Gastrocnemius medialis (tissue), 4 donors: Measurements from ENCODE around the gene PDCD1.

ENCODE experiments used
- CTCF ChIP-seq, 5 experiments: fragments of 450-650 bp in 3 of 5; fragments of 200-600 bp in 2 of 5; sonication (generic) in 2 of 5; IDR thresholded peaks in 4 of 5; conservative IDR thresholded peaks in 1 of 5; 1 replicate in 4 of 5; 2 replicates in 1 of 5; pipeline ENCODE4 v1.5.1; 2016 to 2019; ENCODE audit warnings: antibody characterized with exemption in 5 of 5, mild to moderate bottlenecking in 3 of 5, moderate library complexity in 3 of 5
- POLR2A ChIP-seq, 2 donors: fragments of 450-650 bp; IDR thresholded peaks; one replicate each; pipeline ENCODE4 v1.6.1; 2017; ENCODE audit warnings: antibody characterized with exemption in 2 of 2, mild to moderate bottlenecking in 2 of 2, moderate library complexity in 2 of 2

GRCh38 chr2:241874277-241874925 lies 15.7 kb upstream of the PDCD1 start:
- TF ChIP-seq POLR2A (IDR thresholded peaks at IDR 0.05) = no peak
- TF ChIP-seq CTCF (IDR thresholded peaks at IDR 0.05 in 4 of 5, conservative IDR thresholded peaks at IDR 0.05 in 1 of 5) = no peak
